ENCODE measurements around the gene ATP9B. TPM values are rescaled to one million over a fixed set of nuclear protein-coding genes. Genes with fewer than 3 reads are reported as not detected.
"Not testable (repeated sequence)": the region's sequence is repeated elsewhere in the genome, so short reads cannot be mapped to it uniquely, and the experiment has no call there.

ATP9B gene
- total RNA-seq, 1 experiment from 2014 or later, result 11.7 TPM

- no peak for DNase-seq (ENCODE audit: low read depth)
These were observed 214.7 kb downstream of the ATP9B start for GRCh38 chr18:79283929-79284328.

- DNase-seq (ENCODE audit: low read depth), result not testable (repeated sequence)
These were observed 216.0 kb downstream of the ATP9B start for GRCh38 chr18:79285191-79285590.

- DNase-seq (ENCODE audit: low read depth), result not testable (repeated sequence)
These were observed 221.2 kb downstream of the ATP9B start for GRCh38 chr18:79290409-79290808.

- no peak for DNase-seq (ENCODE audit: low read depth)
These were observed 221.7 kb downstream of the ATP9B start for GRCh38 chr18:79290876-79291275.

DNA sequence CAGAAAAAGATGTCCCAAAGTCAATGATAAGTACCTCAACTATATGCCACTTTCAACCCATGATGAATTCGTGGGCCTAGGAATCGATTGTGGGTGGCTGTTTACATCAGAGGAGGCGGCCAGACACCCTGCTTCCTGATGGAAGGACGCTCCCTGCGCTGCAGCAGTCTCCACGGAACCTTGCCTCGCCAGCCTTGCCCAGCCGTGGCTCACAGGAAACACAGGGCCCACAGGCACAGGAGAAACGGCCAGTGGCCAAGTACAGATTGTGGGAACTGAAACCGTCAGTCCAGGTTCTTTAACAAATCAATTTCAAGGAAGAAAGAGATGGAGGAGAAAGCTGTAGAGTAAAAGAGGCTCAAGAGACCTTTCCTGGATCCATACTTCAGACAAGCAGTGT is 225.0 kb downstream of the ATP9B start:
- DNase-seq (ENCODE audit: low read depth), result no peak

DNA sequence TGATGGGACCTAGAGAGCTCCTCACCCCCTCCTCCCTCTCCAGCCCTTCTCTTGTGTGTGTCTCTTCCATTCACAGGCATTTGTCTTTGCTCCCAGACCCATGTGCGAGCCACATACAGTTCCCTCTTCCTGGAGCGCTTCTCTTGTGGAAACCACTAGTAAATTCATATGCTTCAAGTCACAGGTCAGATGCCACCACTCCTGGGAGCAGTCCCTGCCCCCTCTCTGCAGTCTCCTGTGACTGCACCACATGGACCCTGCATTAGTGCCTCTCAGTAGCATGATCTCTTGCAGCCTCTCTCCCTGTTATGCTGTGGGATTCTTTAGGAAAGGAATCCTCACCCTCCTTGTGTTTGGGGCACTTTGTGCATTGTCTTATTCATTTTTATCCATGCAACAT is 230.1 kb downstream of the ATP9B start:
- DNase-seq (ENCODE audit: low read depth), result no peak

DNA sequence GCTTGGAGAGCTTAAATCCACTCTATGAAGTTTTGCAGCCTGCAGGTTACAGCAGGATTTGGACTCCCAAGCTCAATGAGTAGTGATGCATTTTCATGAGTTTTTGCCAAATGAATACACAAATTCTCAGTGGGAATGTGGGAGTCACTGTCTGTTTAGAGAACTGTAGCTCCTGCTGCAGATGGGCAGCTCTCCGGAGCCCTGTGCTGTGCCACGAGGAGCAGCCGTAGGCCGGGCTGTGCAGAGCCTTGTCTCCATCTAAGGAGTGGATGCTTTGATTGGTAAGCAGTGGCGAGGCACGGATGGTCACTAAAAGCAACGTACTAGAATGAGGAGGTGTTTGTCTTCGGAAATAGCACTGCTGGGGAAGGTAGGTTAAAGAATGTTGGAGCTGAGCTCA is 230.5 kb downstream of the ATP9B start:
- DNase-seq (ENCODE audit: low read depth), result no peak

DNA sequence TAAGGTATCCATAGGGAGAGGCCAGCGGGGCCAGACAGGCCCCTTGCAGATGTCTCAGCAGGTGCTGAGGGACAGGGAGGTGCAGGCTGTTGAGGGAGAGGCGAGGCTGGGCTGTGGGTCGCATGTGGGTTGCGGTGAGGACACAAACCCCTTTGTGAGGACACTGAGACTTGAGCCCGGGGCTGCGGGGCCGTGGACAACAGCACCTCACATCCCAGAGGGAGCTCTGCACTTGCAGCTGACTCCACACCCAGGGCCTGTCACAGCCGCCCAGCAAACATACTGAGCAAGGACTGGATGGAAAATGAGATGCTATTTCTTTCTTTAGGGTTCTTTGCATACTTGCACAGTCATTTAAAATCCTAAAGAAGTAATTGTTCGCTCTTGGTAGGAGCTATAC is 231.2 kb downstream of the ATP9B start:
- DNase-seq (ENCODE audit: low read depth), result no peak

- no peak for DNase-seq (ENCODE audit: low read depth)
These were observed 232.9 kb downstream of the ATP9B start for GRCh38 chr18:79302120-79302519.

DNA sequence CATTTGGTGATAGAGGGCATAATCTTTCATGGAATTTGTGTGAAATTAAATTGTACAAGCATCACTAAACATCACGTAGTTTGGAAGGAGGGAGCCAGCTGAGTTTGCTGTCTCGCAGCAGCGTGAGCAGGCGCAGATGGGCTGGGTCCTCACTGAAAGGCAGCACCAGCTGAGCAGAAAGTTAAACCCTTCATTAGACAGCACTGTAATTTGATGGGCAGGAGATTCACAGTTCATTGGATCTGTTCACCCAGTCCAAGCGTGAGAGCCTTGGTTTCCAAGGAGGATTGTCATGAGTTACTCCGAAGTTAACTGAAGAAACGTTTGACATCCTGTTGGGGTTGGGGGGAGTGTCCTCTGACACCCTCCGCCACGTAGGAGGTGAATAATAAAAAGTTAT is 236.7 kb downstream of the ATP9B start:
- DNase-seq (ENCODE audit: low read depth), result no peak

DNA sequence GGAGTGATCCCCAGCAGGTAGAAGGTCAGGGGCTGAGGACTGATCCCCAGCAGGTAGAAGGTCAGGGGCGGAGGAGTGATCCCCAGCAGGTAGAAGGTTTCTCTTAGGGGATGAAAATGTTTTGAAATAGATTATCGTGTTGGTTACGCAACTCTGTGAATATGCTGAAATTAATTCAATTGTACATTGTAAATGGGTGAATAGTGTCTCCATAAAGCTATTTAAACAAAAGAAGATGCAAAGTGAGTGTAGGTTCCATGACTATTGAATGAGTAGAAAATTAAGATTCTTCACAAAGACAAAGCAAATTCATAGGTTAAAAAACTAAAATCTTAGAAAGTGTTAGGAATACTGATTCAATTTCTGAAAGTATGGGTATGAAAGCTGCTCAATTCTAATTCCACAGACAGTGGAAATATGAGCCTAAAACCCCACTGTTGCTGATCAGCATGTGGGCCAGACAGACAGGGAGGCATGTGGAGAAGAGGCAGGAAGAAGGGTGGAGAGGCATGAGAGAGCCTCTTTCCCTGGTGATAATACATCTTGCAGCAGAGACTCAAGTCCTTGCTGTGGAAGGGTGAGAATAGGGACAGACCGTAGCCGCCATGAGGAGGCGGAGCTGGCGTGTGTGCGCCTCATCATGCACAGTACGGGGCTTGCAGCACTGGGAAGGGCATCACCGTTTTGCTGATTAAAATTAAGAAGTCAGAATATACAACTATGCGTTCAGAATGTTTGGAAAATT is 240.6 kb downstream of the ATP9B start:
- DNase-seq (ENCODE audit: low read depth), result no peak

DNA sequence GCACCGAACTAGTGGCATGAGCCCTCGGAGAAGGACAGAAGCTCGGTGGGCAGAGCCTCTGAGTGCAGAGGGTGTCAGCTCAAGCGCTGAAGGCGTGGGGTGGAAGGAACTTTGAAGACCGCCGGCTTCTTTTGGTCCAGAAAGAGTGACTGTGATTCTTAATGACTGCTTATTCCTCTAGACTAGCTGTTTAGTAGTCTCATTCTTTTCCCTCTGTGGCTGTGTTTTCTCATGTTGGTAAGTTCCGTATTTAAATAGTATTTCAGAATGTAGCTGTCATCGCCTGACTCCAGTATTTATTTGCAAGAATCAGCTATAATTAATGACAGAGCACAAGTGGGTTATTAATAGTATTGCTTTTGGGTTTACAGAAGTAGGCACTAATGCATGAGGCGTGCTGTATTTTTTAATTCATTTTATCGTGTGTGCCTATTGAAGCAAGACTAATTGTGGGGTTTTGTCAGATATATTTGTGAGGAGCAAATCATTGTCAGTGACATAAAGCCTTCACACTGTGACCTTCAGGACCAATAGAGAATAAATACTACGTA is 245.7 kb downstream of the ATP9B start:
- DNase-seq (ENCODE audit: low read depth), result no peak

DNA sequence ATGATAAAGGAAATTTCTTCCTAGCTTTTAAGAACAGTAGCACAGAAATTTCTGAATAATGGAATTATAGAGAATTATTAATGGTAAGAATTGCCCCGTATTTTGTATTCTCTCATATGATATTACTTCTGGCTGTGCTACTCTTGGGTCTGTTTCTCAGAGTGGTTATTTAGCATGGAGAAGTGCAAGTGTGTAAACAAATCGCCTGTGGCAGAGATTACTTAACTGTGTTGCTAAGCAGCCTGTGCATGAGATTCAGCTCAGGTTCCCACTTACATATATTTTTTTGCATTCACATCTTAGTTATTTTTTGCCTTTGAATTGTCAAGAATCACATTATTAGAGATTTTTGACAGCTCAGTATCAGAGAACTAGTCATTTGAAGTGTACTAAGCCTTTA is 246.4 kb downstream of the ATP9B start:
- DNase-seq (ENCODE audit: low read depth), result no peak

- no peak for DNase-seq (ENCODE audit: low read depth)
These were observed 248.5 kb downstream of the ATP9B start for GRCh38 chr18:79317703-79318102.

- no peak for DNase-seq (ENCODE audit: low read depth)
These were observed 249.0 kb downstream of the ATP9B start for GRCh38 chr18:79318142-79318673.

GRCh38 chr18:79320216-79320850 is 251.1 kb downstream of the ATP9B start:
- no peak for DNase-seq (ENCODE audit: low read depth)

GRCh38 chr18:79321625-79322405 is 252.6 kb downstream of the ATP9B start:
- no peak for DNase-seq (ENCODE audit: low read depth)

GRCh38 chr18:79322441-79322840 is 253.2 kb downstream of the ATP9B start:
- DNase-seq (ENCODE audit: low read depth), result no peak

- no peak for DNase-seq (ENCODE audit: low read depth)
These were observed 254.3 kb downstream of the ATP9B start for GRCh38 chr18:79323471-79323870.

GRCh38 chr18:79326413-79327198 is 257.4 kb downstream of the ATP9B start:
- DNase-seq (ENCODE audit: low read depth), result no peak

DNA sequence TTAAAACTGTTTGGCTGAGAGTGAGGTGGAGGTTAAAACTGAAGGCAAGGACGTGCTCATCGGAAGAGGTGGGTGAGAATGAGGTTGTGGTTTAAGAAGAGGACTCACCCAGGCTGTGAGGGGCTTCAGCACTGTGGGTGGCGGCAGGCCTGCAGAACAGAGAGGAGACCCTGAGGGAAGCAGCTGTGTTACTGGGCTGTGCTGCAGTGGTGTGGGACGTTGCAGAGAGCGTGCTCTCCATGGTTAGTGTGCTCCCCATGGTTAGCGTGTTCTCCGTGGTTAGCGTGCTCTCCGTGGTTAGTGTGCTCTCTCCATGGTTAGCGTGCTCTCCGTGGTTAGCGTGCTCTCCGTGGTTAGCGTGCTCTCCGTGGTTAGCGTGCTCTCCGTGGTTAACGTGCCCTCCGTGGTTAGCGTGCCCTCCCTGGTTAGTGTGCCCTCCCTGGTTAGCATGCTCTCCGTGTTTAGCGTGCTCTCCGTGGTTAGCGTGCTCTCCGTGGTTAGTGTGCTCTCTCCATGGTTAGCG is 258.1 kb downstream of the ATP9B start:
- no peak for DNase-seq (ENCODE audit: low read depth)
